ENCODE measurements around the gene HUNK.
"Not testable (repeated sequence)": the region's sequence is repeated elsewhere in the genome, so short reads cannot be mapped to it uniquely, and the experiment has no call there.

Gene HUNK

GRCh38 chr21:31872452-31873274 is at the start of gene HUNK:
HUNK (plus strand) TSS chr21:31873020; CDS start chr21:31873675, 655 bp downstream.
- DNase-seq: peak; percentile 86

GRCh38 chr21:31829736-31830472 is 42.9 kb upstream of the HUNK start:
- DNase-seq: no peak

GRCh38 chr21:31830701-31831100 is 42.1 kb upstream of the HUNK start:
- DNase-seq: no peak

- no peak for DNase-seq
These were observed 35.8 kb upstream of the HUNK start for GRCh38 chr21:31837041-31837440.

GRCh38 chr21:31837618-31838390 is 35.0 kb upstream of the HUNK start:
- DNase-seq: no peak

GRCh38 chr21:31838586-31839355 is 34.0 kb upstream of the HUNK start:
- no peak for DNase-seq

GRCh38 chr21:31844206-31844605 is 28.6 kb upstream of the HUNK start:
- DNase-seq: no peak

GRCh38 chr21:31845151-31845729 is 27.6 kb upstream of the HUNK start:
- no peak for DNase-seq

GRCh38 chr21:31846690-31847089 is 26.1 kb upstream of the HUNK start:
- no peak for DNase-seq

GRCh38 chr21:31847761-31848160 is 25.1 kb upstream of the HUNK start:
- no peak for DNase-seq

- no peak for DNase-seq
These were observed 24.4 kb upstream of the HUNK start for GRCh38 chr21:31848326-31848985.

- DNase-seq: peak; percentile 32
These were observed 21.9 kb upstream of the HUNK start for GRCh38 chr21:31850886-31851285.

GRCh38 chr21:31855180-31855579 is 17.6 kb upstream of the HUNK start:
- DNase-seq: peak; percentile 84

- no peak for DNase-seq
These were observed 15.7 kb upstream of the HUNK start for GRCh38 chr21:31857096-31857495.

GRCh38 chr21:31857631-31858030 is 15.2 kb upstream of the HUNK start:
- not testable (repeated sequence) for DNase-seq

GRCh38 chr21:31860851-31861250 is 12.0 kb upstream of the HUNK start:
- DNase-seq: no peak

GRCh38 chr21:31862078-31862477 is 10.7 kb upstream of the HUNK start:
- DNase-seq: peak; percentile 28

GRCh38 chr21:31865429-31865970 is 7.3 kb upstream of the HUNK start:
- DNase-seq: peak; percentile 27

GRCh38 chr21:31866077-31866511 is 6.7 kb upstream of the HUNK start:
- DNase-seq: peak; percentile 93

- DNase-seq: peak; percentile 23
These were observed 3.1 kb upstream of the HUNK start for GRCh38 chr21:31869750-31870149.

All from islet precursor cell (in vitro differentiated cells).